Activated CD4-positive, CD25-positive, alpha-beta regulatory T cell treated with anti-CD3 and anti-CD28 coated beads, Interleukin-2, amount 50 U/mL, for 72 hours (primary cell): Measurements from ENCODE around the gene TMEM242.
A peak's percentile ranks its signal among the peaks of the same experiment; 100 is the strongest.

ENCODE experiments used
- DNase-seq: peaks from one replicate; pipeline ENCODE4 v3.0.0; 2021

Gene TMEM242

GRCh38 chr6:157287247-157287850 is 36.0 kb downstream of the TMEM242 start:
- no peak for DNase-seq

DNA sequence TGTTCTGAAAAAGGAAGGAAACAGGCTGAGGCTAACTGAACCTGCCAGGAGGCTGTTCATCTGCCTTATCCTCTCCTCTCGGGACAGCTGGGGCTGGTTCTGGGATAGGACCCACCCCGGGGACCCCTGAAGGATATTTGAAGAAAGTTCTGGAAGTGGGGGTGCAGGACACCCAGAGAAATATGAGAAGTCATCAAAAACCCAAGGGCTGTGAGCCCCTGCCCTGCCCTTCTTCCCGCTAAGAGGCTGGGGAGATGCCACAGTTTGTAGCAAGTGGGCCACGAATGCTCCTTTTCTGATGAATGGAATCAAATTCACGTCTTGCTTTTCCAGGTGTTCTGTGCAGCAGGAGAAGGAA is 37.9 kb downstream of the TMEM242 start:
- no peak for DNase-seq

DNA sequence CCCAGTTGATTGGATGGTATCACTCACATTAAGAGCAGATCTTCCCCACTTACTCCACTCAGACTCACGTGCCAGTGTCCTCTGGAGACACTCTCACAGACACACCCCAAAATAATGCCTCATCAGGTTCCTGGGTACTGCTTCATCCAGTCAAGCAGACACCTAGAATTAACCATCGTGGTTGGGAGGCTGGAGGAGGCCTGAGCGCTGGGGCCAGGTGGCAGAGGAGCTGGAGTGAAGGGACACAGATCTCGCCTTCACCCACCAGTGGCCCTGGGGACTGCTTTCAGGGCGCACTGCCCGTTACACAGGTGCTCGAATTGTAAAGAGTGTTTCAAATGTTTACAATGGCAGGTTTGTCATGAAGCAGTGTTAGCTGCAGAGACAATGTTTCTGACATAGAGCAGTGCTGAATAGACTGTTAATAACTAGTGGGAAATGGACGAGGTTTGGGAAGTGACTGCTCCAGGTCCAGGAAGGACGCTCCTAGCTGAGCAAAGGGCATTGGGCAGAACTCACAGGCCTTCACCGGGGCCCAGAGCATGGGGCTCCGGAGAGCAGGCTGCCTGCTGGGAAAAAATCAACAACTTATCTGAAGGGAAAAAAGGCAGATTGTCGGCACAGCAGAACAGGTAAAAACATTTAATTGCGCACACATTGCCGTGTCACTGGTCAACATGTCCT is 38.4 kb downstream of the TMEM242 start:
- no peak for DNase-seq

- DNase-seq, result no peak
These were observed 39.2 kb downstream of the TMEM242 start for GRCh38 chr6:157283900-157284737.

- no peak for DNase-seq
These were observed 39.9 kb downstream of the TMEM242 start for GRCh38 chr6:157283330-157283898.

- no peak for DNase-seq
These were observed 41.0 kb downstream of the TMEM242 start for GRCh38 chr6:157282284-157282683.

DNA sequence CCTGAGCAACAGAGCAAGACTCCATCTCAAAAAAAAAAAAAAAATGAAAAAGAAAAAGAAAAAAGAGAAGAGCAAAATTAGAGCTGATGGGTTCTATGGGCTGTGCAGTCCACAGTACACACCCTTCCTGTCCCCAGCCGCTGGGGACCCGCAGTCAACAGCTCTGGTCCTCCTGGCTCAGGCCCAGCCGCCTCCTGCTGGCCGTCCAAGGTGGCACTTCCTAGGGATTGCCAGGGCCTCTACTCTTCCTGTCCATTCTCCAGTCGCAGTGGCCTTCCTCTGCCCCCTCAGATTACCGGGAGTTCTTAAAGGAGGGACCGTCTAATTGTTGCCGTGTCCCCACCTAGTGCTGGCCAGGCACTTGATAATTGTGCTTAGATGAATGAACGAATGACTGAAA is 41.7 kb downstream of the TMEM242 start:
- DNase-seq, result no peak

- DNase-seq, result no peak
These were observed 42.4 kb downstream of the TMEM242 start for GRCh38 chr6:157280947-157281346.

- DNase-seq, result no peak
These were observed 43.2 kb downstream of the TMEM242 start for GRCh38 chr6:157280157-157280556.

DNA sequence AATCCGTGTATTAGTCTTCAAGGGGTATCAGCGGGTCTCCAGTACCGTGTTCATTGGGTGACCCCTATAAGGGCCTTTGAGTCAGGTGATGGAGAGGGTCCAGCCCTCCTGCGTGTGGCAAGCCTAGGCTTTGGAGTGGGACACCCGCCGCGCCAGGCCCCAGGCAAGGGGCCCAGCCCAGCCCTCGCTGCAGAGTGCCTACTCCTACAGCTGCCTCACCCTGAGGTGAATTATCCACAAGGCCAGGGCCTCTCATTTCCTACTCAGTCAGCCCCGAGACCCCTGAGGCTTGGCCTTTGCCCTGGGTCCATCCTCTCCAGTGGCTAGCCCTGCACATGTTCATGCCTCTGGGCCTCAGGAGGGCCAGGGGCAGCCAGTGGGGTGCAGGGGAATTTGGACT is 45.1 kb downstream of the TMEM242 start:
- no peak for DNase-seq

DNA sequence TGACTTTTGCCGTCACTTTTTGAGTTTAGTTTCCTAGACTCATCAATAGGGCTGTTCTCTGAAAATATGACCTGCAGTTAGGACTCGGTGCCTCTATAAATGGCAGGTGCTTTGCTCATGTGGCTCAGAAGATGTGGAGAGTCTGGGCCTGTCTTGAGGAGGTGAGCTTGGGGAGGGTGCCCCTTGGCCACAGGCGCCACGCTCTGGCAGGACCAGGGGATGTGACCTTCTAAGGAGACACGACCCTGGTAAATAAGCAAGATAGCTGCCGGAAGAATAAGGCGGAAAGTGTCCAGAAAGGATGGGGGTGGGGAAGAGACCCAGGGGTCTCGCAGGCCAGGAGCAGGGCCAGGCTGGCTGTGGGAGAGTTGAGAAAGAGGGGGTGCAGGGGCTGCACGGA is 46.6 kb downstream of the TMEM242 start:
- no peak for DNase-seq

- no peak for DNase-seq
These were observed 47.2 kb downstream of the TMEM242 start for GRCh38 chr6:157276134-157276532.

DNA sequence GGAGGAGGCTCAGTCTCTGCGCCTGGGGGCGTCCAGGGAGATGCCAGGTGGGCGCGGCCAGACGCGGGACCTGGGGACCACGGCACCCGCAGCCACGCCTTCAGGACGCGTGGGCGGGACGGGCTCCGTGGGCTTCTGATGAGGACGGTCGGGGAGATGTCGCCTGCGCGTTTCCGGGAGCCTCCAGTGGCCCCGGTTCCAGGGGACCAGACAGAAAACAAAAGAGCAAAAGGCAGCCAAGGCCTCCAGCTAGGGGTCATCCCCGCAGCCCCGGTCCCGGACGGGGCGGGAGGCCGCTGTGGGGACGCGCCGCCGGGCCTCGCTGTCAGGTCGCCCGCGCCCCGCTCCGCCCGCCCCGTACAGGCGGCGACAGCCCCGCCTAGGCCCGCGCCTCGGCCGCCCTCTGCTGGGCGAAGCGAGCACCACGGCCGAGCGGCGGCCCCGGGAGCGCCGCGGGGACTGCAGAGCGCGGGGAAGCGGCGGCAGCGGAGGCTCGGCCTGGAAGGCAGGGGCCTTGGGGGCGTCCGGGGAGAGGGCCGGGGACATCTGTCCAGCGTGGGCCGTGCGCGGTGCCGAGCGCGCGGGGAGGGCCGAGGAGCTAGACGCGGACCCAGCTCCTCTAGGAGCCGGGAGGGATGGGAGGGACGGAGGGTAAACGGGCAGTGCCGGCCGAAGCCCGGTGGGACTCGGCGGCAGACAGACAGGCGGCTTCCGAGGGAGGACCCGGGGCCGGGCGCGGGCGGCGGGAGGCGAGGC is 48.7 kb downstream of the TMEM242 start:
- DNase-seq, result peak; percentile 88

- peak; percentile 54 for DNase-seq
These were observed 49.4 kb downstream of the TMEM242 start for GRCh38 chr6:157273756-157274470.

DNA sequence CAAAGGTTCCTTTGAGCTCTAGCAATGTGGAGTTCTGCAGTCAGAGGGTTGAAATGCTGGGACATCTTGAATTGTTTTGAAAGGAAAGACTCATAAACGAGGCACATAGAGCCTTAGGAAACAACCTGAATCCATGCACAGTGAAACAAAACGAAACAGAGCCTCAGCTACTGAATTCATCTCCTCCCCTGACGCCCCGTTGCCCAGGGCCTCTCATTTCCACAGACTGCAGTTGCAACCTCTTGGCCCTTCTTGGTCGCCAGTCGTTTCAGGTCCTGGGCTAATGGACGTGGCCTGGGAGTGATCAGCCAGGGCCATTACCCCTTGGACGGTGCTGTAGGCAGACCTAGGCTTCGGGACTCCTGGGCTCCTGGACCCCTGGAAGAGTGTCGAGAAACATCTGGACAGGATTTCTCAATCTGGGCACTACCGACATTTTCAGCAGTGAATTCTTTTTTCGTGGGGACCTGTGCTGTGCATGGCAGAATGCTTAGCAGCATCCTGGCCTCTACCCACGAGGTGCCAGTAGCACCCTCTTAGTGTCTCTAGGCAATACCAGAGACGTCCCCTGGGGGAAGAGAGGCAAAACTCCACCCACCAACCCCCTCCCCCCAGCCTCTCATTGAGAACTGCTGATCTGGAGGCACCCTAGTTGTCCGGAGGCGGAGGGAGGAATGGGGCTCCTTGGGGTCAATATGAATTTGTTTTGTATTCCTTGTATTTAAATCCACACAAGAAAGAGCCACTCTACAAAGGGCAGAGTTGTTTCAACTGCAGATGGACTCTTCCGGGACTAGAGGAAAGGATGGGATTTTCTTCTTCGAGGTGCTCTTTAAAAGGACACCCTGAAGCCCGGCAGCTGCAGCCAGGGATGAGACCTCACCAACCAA is 50.2 kb downstream of the TMEM242 start:
- no peak for DNase-seq

DNA sequence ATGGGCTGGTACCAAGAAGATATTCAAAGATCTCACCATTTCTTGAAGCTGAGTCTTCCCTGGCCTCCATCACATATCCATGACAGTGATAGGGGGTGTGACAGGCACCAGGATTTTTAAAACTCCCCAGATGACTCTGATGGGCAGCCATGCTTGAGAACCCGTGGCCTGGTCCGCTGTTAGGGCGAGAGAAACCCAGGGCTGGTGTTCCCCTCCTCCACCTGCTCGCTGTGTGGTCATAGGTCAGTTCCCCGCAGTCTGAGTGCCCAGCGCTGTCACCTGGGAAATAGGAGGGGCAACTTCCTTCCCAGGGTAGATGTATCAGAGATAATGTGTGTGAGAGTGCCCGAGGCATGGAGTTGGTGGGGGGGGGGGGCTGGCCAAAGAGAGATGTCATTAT is 50.9 kb downstream of the TMEM242 start:
- DNase-seq, result no peak

- DNase-seq, result no peak
These were observed 51.4 kb downstream of the TMEM242 start for GRCh38 chr6:157271911-157272310.

DNA sequence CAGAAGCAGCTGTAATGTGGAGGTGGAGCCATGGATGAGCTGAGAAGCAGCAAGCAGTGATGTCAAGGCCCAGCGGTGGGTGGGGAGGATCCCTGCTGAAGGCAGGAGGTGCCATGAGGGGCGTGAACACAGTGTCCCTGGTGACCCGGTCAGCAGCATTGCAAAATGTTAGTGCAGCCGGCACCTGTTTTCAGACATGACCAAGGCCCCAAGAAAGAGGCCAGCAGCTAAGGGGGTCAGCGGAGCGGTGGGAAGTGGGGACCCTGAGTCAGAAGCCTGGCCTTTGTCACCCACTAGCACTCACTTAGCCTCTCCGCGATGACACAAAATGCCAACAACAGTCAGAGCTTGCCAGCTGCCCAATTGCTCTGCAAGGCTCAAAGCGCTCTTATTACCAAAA is 51.9 kb downstream of the TMEM242 start:
- DNase-seq, result no peak

- no peak for DNase-seq
These were observed 52.4 kb downstream of the TMEM242 start for GRCh38 chr6:157270916-157271315.

- no peak for DNase-seq
These were observed 53.0 kb downstream of the TMEM242 start for GRCh38 chr6:157270308-157270707.

- DNase-seq, result no peak
These were observed 54.0 kb downstream of the TMEM242 start for GRCh38 chr6:157269261-157269794.
